Breast epithelium (tissue), 4 donors: Measurements from ENCODE around the gene MPP1. TPM values are rescaled to one million over a fixed set of nuclear protein-coding genes. Genes with fewer than 3 reads are reported as not detected.
"Not testable (repeated sequence)": the region's sequence is repeated elsewhere in the genome, so short reads cannot be mapped to it uniquely, and the experiment has no call there.

Experiments used
- DNase-seq, 2 donors: peaks; one replicate each; pipeline ENCODE4 v3.0.0-alpha.2; 2019; ENCODE audit warnings: low spot score in 2 of 2
- H3K27ac ChIP-seq, 2 donors: fragments of 200-600 bp; sonication (generic) in 1 of 2; one replicate each; pipeline ENCODE4 v1.5.1; 2016 to 2019; ENCODE audit warnings: mild to moderate bottlenecking in 1 of 2
- H3K27me3 ChIP-seq, 2 donors: fragments of 200-600 bp; sonication (generic) in 1 of 2; one replicate each; pipeline versions ENCODE4 v1.5.1 to v1.6.0; 2017 to 2019; ENCODE audit warnings: control low read depth in 1 of 2, mild to moderate bottlenecking in 1 of 2
- H3K36me3 ChIP-seq: fragments of 200-600 bp; one replicate; pipeline ENCODE4 v1.5.1; 2019
- H3K4me1 ChIP-seq, 2 donors: fragments of 200-600 bp; sonication (generic); one replicate each; pipeline ENCODE4 v1.5.1; 2016 to 2019; ENCODE audit warnings: control low read depth in 1 of 2
- H3K4me3 ChIP-seq, 3 donors: fragments of 200-600 bp; sonication (generic); 1 replicate in 2 of 3; 2 replicates in 1 of 3; pipeline ENCODE4 v1.5.1; 2016 to 2019; ENCODE audit warnings: mild to moderate bottlenecking in 3 of 3, moderate library complexity in 2 of 3
- H3K9me3 ChIP-seq, 2 donors: fragments of 200-600 bp; sonication (generic) in 1 of 2; one replicate each; pipeline ENCODE4 v1.5.1; 2016 to 2019; ENCODE audit warnings: control low read depth in 1 of 2
- CTCF ChIP-seq, 3 donors: fragments of 450-650 bp; IDR thresholded peaks; one replicate each; pipeline ENCODE4 v1.5.1; 2016 to 2017; ENCODE audit warnings: antibody characterized with exemption in 3 of 3, mild to moderate bottlenecking in 3 of 3, moderate library complexity in 3 of 3
- POLR2A ChIP-seq: fragments of 450-650 bp; IDR thresholded peaks from one replicate; pipeline ENCODE4 v1.6.1; 2016; ENCODE audit warnings: antibody characterized with exemption, mild to moderate bottlenecking, moderate library complexity
- POLR2AphosphoS5 ChIP-seq, 3 donors: sonication (generic); formaldehyde crosslinking; IDR thresholded peaks; one replicate each; pipeline ENCODE4 v1.6.1; 2017; ENCODE audit warnings: antibody characterized with exemption in 3 of 3
- intact Hi-C: fragments of 100-400 bp; cut with DNase I; formaldehyde crosslinking; loops from one replicate; pipeline ENCODE4 v1.15.1; 2023; ENCODE audit warnings: low total_unique reads
- total RNA-seq, 3 donors: library from RNA; depleted of rRNA; stranded (reverse); fragments of >200 nt; gene quantifications; one replicate each; pipeline ENCODE4 v1.1.0, GENCODE V29; 2016

Gene MPP1
- total RNA-seq, 3 donors from 2014 or later, result 19.3 to 55.4 (median 24.3) TPM

GRCh38 chrX:154824638-154825037, 19.4 kb upstream of the MPP1 start:
- Histone ChIP-seq H3K36me3 (no peaks in the 10 kb centered on the region), H3K4me3 (no peak overlapping the region), H3K27ac (no peak overlapping the region), H3K9me3 (peaks cover 0 to 5% of the 10 kb centered on the region in 2 donors), H3K4me1 (no peaks in the 10 kb centered on the region), H3K27me3 (peaks cover 0 to 7% of the 10 kb centered on the region in 2 donors)
- no peak for DNase-seq
- TF ChIP-seq POLR2A (no peak), POLR2AphosphoS5 (IDR thresholded peaks at IDR 0.05) (no peak), CTCF (IDR thresholded peaks at IDR 0.05) (no peak)
- intact Hi-C loops, result no loop called here

GRCh38 chrX:154822029-154822428, 16.7 kb upstream of the MPP1 start:
- Histone ChIP-seq H3K27me3 (peaks cover 0 to 11% of the 10 kb centered on the region in 2 donors), H3K27ac (no peak overlapping the region), H3K9me3 (no peaks in the 10 kb centered on the region), H3K4me1 (no peaks in the 10 kb centered on the region), H3K36me3 (no peaks in the 10 kb centered on the region), H3K4me3 (no peak overlapping the region)
- intact Hi-C loops, result no loop called here
- TF ChIP-seq CTCF (IDR thresholded peaks at IDR 0.05), result no peak
- no peak for TF ChIP-seq POLR2A
- TF ChIP-seq POLR2AphosphoS5 (IDR thresholded peaks at IDR 0.05), result no peak
- no peak for DNase-seq

GRCh38 chrX:154821523-154821922, 16.2 kb upstream of the MPP1 start:
- H3K9me3 ChIP-seq, result no peaks in the 10 kb centered on the region
- no peak for DNase-seq
- TF ChIP-seq POLR2AphosphoS5 (IDR thresholded peaks at IDR 0.05), result no peak
- TF ChIP-seq CTCF (IDR thresholded peaks at IDR 0.05), result no peak
- no peak for TF ChIP-seq POLR2A
- no peak overlapping the region for H3K27ac ChIP-seq
- H3K36me3 ChIP-seq, result no peaks in the 10 kb centered on the region
- H3K4me1 ChIP-seq, result no peaks in the 10 kb centered on the region
- H3K27me3 ChIP-seq, result peaks cover 0 to 11% of the 10 kb centered on the region in 2 donors
- intact Hi-C loops, result no loop called here
- no peak overlapping the region for H3K4me3 ChIP-seq

GRCh38 chrX:154819771-154820341, 14.6 kb upstream of the MPP1 start:
- H3K27me3 ChIP-seq, result peaks cover 0 to 11% of the 10 kb centered on the region in 2 donors
- no peaks in the 10 kb centered on the region for H3K4me1 ChIP-seq
- no peak overlapping the region for H3K27ac ChIP-seq
- H3K36me3 ChIP-seq, result no peaks in the 10 kb centered on the region
- intact Hi-C loops, result no loop called here
- H3K9me3 ChIP-seq, result no peaks in the 10 kb centered on the region
- TF ChIP-seq POLR2AphosphoS5 (IDR thresholded peaks at IDR 0.05) (no peak), CTCF (IDR thresholded peaks at IDR 0.05) (no peak), POLR2A (no peak)
- H3K4me3 ChIP-seq, result no peak overlapping the region
- DNase-seq, result no peak

- DNase-seq, result no peak
- TF ChIP-seq POLR2AphosphoS5 (IDR thresholded peaks at IDR 0.05), result no peak
- no peak for TF ChIP-seq POLR2A
- TF ChIP-seq CTCF (IDR thresholded peaks at IDR 0.05), result no peak
- no peaks in the 10 kb centered on the region for H3K36me3 ChIP-seq
- H3K4me1 ChIP-seq, result no peaks in the 10 kb centered on the region
- no peaks in the 10 kb centered on the region for H3K9me3 ChIP-seq
- intact Hi-C loops, result no loop called here
- H3K4me3 ChIP-seq, result no peak overlapping the region
- H3K27me3 ChIP-seq, result peaks cover 0 to 11% of the 10 kb centered on the region in 2 donors
- no peak overlapping the region for H3K27ac ChIP-seq
Measured at GRCh38 chrX:154818916-154819770, 13.9 kb upstream of the MPP1 start.

- intact Hi-C loops, result not testable (repeated sequence)
Measured at GRCh38 chrX:154817048-154817618, 11.8 kb upstream of the MPP1 start.

GRCh38 chrX:154816326-154816898, 11.1 kb upstream of the MPP1 start:
- H3K4me1 ChIP-seq, intact Hi-C loops, H3K36me3 ChIP-seq, H3K4me3 ChIP-seq, H3K27ac ChIP-seq, DNase-seq, H3K9me3 ChIP-seq: not testable (repeated sequence)
- H3K27me3 ChIP-seq, result peaks cover 0 to 16% of the 10 kb centered on the region in 2 donors

More at GRCh38 chrX:154817048-154817618, 11.8 kb upstream of the MPP1 start:
- H3K27ac ChIP-seq, H3K9me3 ChIP-seq, DNase-seq, H3K4me3 ChIP-seq, H3K36me3 ChIP-seq, H3K4me1 ChIP-seq: not testable (repeated sequence)
- peaks cover 0 to 19% of the 10 kb centered on the region in 2 donors for H3K27me3 ChIP-seq
